Loucy (cell line): ENCODE measurements around the gene STON1.

Experiments
- H2AFZ ChIP-seq: fragments of 200-600 bp; sonication (generic); 2 replicates; pipeline ENCODE4 v1.6.0; 2016; ENCODE audit warnings: antibody characterized with exemption, mild to moderate bottlenecking, low read length, moderate library complexity
- H3F3A ChIP-seq: fragments of 200-600 bp; 2 replicates; pipeline ENCODE4 v1.6.0; 2016; ENCODE audit warnings: antibody characterized with exemption, low read depth, mild to moderate bottlenecking
- H3K27me3 ChIP-seq: fragments of 200-600 bp; sonication (generic); 2 replicates; pipeline ENCODE4 v1.6.1; 2014; ENCODE audit warnings: low read length, mild to moderate bottlenecking; ENCODE audit not compliant: insufficient read depth, poor library complexity, severe bottlenecking
- H3K36me3 ChIP-seq: fragments of 200-600 bp; sonication (generic); 2 replicates; pipeline ENCODE4 v1.6.1; 2016; ENCODE audit warnings: low read length; ENCODE audit not compliant: insufficient read depth
- H3K4me1 ChIP-seq: fragments of 200-600 bp; sonication (generic); 2 replicates; pipeline ENCODE4 v1.5.1; 2014; ENCODE audit warnings: low read length, mild to moderate bottlenecking; ENCODE audit not compliant: insufficient read depth, poor library complexity, severe bottlenecking
- H3K4me2 ChIP-seq: fragments of 200-600 bp; sonication (generic); 2 replicates; pipeline ENCODE4 v1.6.0; 2014; ENCODE audit warnings: antibody characterized with exemption, low read length, low read depth, mild to moderate bottlenecking; ENCODE audit not compliant: poor library complexity, severe bottlenecking
- H3K4me3 ChIP-seq: fragments of 200-600 bp; sonication (generic); 2 replicates; pipeline ENCODE4 v1.5.1; 2014; ENCODE audit warnings: low read length, mild to moderate bottlenecking, mixed read lengths; ENCODE audit not compliant: poor library complexity, severe bottlenecking
- H3K79me2 ChIP-seq: fragments of 200-600 bp; sonication (generic); 2 replicates; pipeline ENCODE4 v1.6.1; 2014; ENCODE audit warnings: low read length; ENCODE audit not compliant: insufficient read depth
- H3K9ac ChIP-seq: fragments of 200-600 bp; sonication (generic); 2 replicates; pipeline ENCODE4 v1.6.0; 2014; ENCODE audit warnings: mild to moderate bottlenecking, low read depth, low read length, moderate library complexity; ENCODE audit not compliant: poor library complexity, severe bottlenecking
- H3K9me2 ChIP-seq: fragments of 200-600 bp; sonication (generic); replicated peaks from 2 replicates; pipeline ENCODE4 v1.6.1; 2016; ENCODE audit warnings: low read depth, low read length, mixed read lengths
- H3K9me3 ChIP-seq: fragments of 200-600 bp; sonication (generic); 2 replicates; pipeline ENCODE4 v1.6.1; 2014; ENCODE audit warnings: mild to moderate bottlenecking, antibody characterized with exemption, low read length, low read depth; ENCODE audit not compliant: insufficient read depth
- H4K20me1 ChIP-seq: fragments of 200-600 bp; sonication (generic); 2 replicates; pipeline ENCODE4 v1.6.0; 2014; ENCODE audit warnings: antibody characterized with exemption, low read length, mild to moderate bottlenecking; ENCODE audit not compliant: insufficient read depth, poor library complexity, severe bottlenecking
- CTCF ChIP-seq: fragments of 200-600 bp; sonication (generic); conservative IDR thresholded peaks from 2 replicates; pipeline ENCODE4 v1.5.1; 2014; ENCODE audit warnings: mild to moderate bottlenecking, antibody characterized with exemption, low read length
- EZH2phosphoT487 ChIP-seq: fragments of 200-600 bp; IDR thresholded peaks from 2 replicates; pipeline ENCODE4 v1.6.1; 2018; ENCODE audit warnings: antibody characterized with exemption, mild to moderate bottlenecking, moderate library complexity, borderline replicate concordance

The STON1 gene

GRCh38 chr2:48586433-48586832 is 56.5 kb downstream of the STON1 start:
- H3K9me3 ChIP-seq, result no peaks in the 10 kb centered on the region
- H3K4me1 ChIP-seq, result no peaks in the 10 kb centered on the region
- no peaks in the 10 kb centered on the region for H3K9me2 ChIP-seq
- no peaks in the 10 kb centered on the region for H3K27me3 ChIP-seq
- H3K36me3 ChIP-seq, result no peaks in the 10 kb centered on the region
- no peak overlapping the region for H2AFZ ChIP-seq
- H4K20me1 ChIP-seq, result no peaks in the 10 kb centered on the region
- no peak overlapping the region for H3K4me3 ChIP-seq
- H3F3A ChIP-seq, result no peaks in the 10 kb centered on the region
- H3K9ac ChIP-seq, result no peak overlapping the region
- H3K4me2 ChIP-seq, result no peak overlapping the region
- TF ChIP-seq CTCF, result no peak
- no peaks in the 10 kb centered on the region for H3K79me2 ChIP-seq

DNA sequence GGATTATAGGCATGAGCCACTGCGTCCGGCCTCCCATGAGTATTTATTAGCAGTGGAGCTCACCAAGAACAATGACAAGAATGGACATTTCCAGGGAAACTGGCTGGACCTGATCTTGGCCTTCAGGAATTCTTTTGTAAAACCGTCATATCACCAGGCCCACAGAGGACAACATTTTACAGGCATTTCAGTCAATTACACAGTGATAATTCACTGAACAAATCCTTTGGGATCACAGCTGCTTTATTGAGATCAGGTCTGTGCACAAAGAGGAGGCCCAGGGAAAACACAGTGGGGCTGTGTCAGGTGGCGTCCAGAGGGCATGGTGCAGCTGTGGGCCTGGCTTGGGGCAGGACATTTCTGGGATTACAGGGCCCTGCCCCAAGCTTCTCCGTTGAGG is 57.6 kb downstream of the STON1 start:
- Histone ChIP-seq H3K9me2 (no peaks in the 10 kb centered on the region), H3K4me3 (no peak overlapping the region), H3K27me3 (no peaks in the 10 kb centered on the region)

GRCh38 chr2:48587961-48588360 is 58.0 kb downstream of the STON1 start:
- H3K4me3 ChIP-seq, result no peak overlapping the region
- no peak overlapping the region for H3K4me2 ChIP-seq
- H3K36me3 ChIP-seq, result no peaks in the 10 kb centered on the region
- no peaks in the 10 kb centered on the region for H3K79me2 ChIP-seq
- H2AFZ ChIP-seq, result no peak overlapping the region
- H3K9ac ChIP-seq, result no peak overlapping the region
- H3K4me1 ChIP-seq, result no peaks in the 10 kb centered on the region
- no peaks in the 10 kb centered on the region for H4K20me1 ChIP-seq
- H3K9me3 ChIP-seq, result no peaks in the 10 kb centered on the region
- TF ChIP-seq EZH2phosphoT487, result no peak
- TF ChIP-seq CTCF, result no peak
- H3K9me2 ChIP-seq, result no peaks in the 10 kb centered on the region
- no peaks in the 10 kb centered on the region for H3K27me3 ChIP-seq
- no peaks in the 10 kb centered on the region for H3F3A ChIP-seq

More for the DNA sequence above, 57.6 kb downstream of the STON1 start:
- Histone ChIP-seq H3K4me2 (no peak overlapping the region), H3F3A (no peaks in the 10 kb centered on the region), H3K79me2 (no peaks in the 10 kb centered on the region), H3K4me1 (no peaks in the 10 kb centered on the region), H3K36me3 (no peaks in the 10 kb centered on the region), H4K20me1 (no peaks in the 10 kb centered on the region), H2AFZ (no peak overlapping the region), H3K9ac (no peak overlapping the region), H3K9me3 (no peaks in the 10 kb centered on the region)
- TF ChIP-seq EZH2phosphoT487 (no peak), CTCF (no peak)
